CD4-positive, CD25-positive, alpha-beta regulatory T cell (primary cell): ENCODE results near the gene RASGEF1C. TPM values are rescaled to one million over a fixed set of nuclear protein-coding genes. Genes with fewer than 3 reads are reported as not detected.

ENCODE experiments used
- ATAC-seq, 2 donors: fragments of 150-1000 bp; cut with Tn5 transposase; one replicate each; pipeline ENCODE4 v1.10.0; 2021; ENCODE audit warnings: low read depth in 2 of 2, moderate number of reproducible peaks in 2 of 2, moderate library complexity in 1 of 2
- DNase-seq, 3 donors: peaks; one replicate each; pipeline versions ENCODE4 v3.0.0 to v3.0.0-alpha.2; 2012 to 2022; ENCODE audit warnings: mixed read lengths in 1 of 3
- H3K27ac ChIP-seq: one replicate; pipeline ENCODE4 v1.7.0; 2013; ENCODE audit warnings: mild to moderate bottlenecking, low read length; ENCODE audit not compliant: insufficient read depth, poor library complexity, severe bottlenecking
- H3K27me3 ChIP-seq: one replicate; pipeline ENCODE4 v1.7.0; 2013; ENCODE audit warnings: low read length; ENCODE audit not compliant: control insufficient read depth, insufficient read depth
- H3K36me3 ChIP-seq: one replicate; pipeline ENCODE4 v1.7.0; 2013; ENCODE audit warnings: mild to moderate bottlenecking, low read length, moderate library complexity; ENCODE audit not compliant: control insufficient read depth, insufficient read depth
- H3K4me1 ChIP-seq: 2 replicates; pipeline ENCODE4 v1.7.0; 2013; ENCODE audit warnings: mild to moderate bottlenecking, low read length; ENCODE audit not compliant: insufficient read depth, control insufficient read depth, poor library complexity, severe bottlenecking
- H3K4me3 ChIP-seq: one replicate; pipeline ENCODE4 v1.7.0; 2013; ENCODE audit warnings: low read depth, mild to moderate bottlenecking, low read length, moderate library complexity
- H3K9me3 ChIP-seq, 2 experiments: 1 replicate in 1 of 2; 2 replicates in 1 of 2; pipeline ENCODE4 v1.7.0; 2013; ENCODE audit warnings: low read length in 2 of 2, mild to moderate bottlenecking in 1 of 2, moderate library complexity in 1 of 2; ENCODE audit not compliant: control insufficient read depth in 2 of 2
- H3K27ac Mint-ChIP-seq, 3 donors: one replicate each; pipeline ENCODE4 v1.8.0; 2020 to 2022; ENCODE audit warnings: mild to moderate bottlenecking in 3 of 3, mixed read lengths in 3 of 3, moderate library complexity in 2 of 3
- H3K27me3 Mint-ChIP-seq: one replicate; pipeline ENCODE4 v1.8.0; 2022; ENCODE audit warnings: mild to moderate bottlenecking, mixed read lengths
- H3K36me3 Mint-ChIP-seq: one replicate; pipeline ENCODE4 v1.8.0; 2020; ENCODE audit warnings: mixed read lengths
- H3K4me1 Mint-ChIP-seq, 4 donors: one replicate each; pipeline ENCODE4 v1.8.0; 2020 to 2022; ENCODE audit warnings: mixed read lengths in 4 of 4, mild to moderate bottlenecking in 1 of 4
- H3K4me3 Mint-ChIP-seq, 4 donors: one replicate each; pipeline ENCODE4 v1.8.0; 2020 to 2022; ENCODE audit warnings: mild to moderate bottlenecking in 4 of 4, mixed read lengths in 4 of 4, moderate library complexity in 3 of 4
- H3K9me3 Mint-ChIP-seq, 7 donors: one replicate each; pipeline ENCODE4 v1.8.0; 2020 to 2022; ENCODE audit warnings: mixed read lengths in 7 of 7, mild to moderate bottlenecking in 3 of 7, moderate library complexity in 2 of 7
- polyA plus RNA-seq, 4 donors: library from polyadenylated mRNA; unstranded; fragments of 300-500 nt; fragmentation: Illumina TruSeq; gene quantifications; one replicate each; pipeline ENCODE4 v1.2.3, GENCODE V29; 2021
- total RNA-seq: library from RNA; stranded (reverse); gene quantifications from one replicate; pipeline ENCODE4 v1.2.3, GENCODE V29; 2022

Gene RASGEF1C
- total and polyA plus RNA-seq, 5 donors from 2014 or later: not detected

- Mint-ChIP-seq H3K4me1 (peaks cover 0 to 16% (median 6%) of the 10 kb centered on the region in 4 donors), H3K9me3 (no peaks in the 10 kb centered on the region), H3K27me3 (peaks cover 30% of the 10 kb centered on the region), H3K4me3 (no peak overlapping the region), H3K36me3 (no peaks in the 10 kb centered on the region), H3K27ac (no peak overlapping the region)
- Histone ChIP-seq H3K36me3 (no peaks in the 10 kb centered on the region), H3K27me3 (peaks cover 2% of the 10 kb centered on the region), H3K27ac (no peak overlapping the region), H3K4me1 (no peaks in the 10 kb centered on the region), H3K9me3 (no peaks in the 10 kb centered on the region), H3K4me3 (no peak overlapping the region)
- no peak for DNase-seq
- ATAC-seq: no peak
Measured at GRCh38 chr5:180084638-180085561, 124.1 kb downstream of the RASGEF1C start.

GRCh38 chr5:180083529-180084060 is 125.4 kb downstream of the RASGEF1C start:
- H3K4me1 ChIP-seq: no peaks in the 10 kb centered on the region
- Mint-ChIP-seq H3K9me3 (no peaks in the 10 kb centered on the region), H3K36me3 (no peaks in the 10 kb centered on the region), H3K4me3 (no peak overlapping the region), H3K27ac (peak overlapping the region in 1 of 3 donors; percentile 69), H3K4me1 (peaks cover 0 to 20% (median 6%) of the 10 kb centered on the region in 4 donors), H3K27me3 (peaks cover 34% of the 10 kb centered on the region)
- H3K9me3 ChIP-seq: no peaks in the 10 kb centered on the region
- no peaks in the 10 kb centered on the region for H3K36me3 ChIP-seq
- no peak overlapping the region for H3K4me3 ChIP-seq
- H3K27ac ChIP-seq: no peak overlapping the region
- DNase-seq (no peak), ATAC-seq (no peak)
- H3K27me3 ChIP-seq: peaks cover 6% of the 10 kb centered on the region

GRCh38 chr5:180082633-180083420 is 126.2 kb downstream of the RASGEF1C start:
- Histone ChIP-seq H3K36me3 (no peaks in the 10 kb centered on the region), H3K27ac (no peak overlapping the region), H3K4me1 (no peaks in the 10 kb centered on the region), H3K27me3 (peaks cover 6% of the 10 kb centered on the region), H3K9me3 (no peaks in the 10 kb centered on the region), H3K4me3 (no peak overlapping the region)
- H3K27ac Mint-ChIP-seq: no peak overlapping the region
- peaks cover 38% of the 10 kb centered on the region for H3K27me3 Mint-ChIP-seq
- H3K4me1 Mint-ChIP-seq: peaks cover 0 to 20% (median 6%) of the 10 kb centered on the region in 4 donors
- no peaks in the 10 kb centered on the region for H3K36me3 Mint-ChIP-seq
- no peak for ATAC-seq
- no peak overlapping the region for H3K4me3 Mint-ChIP-seq
- H3K9me3 Mint-ChIP-seq: no peaks in the 10 kb centered on the region
- DNase-seq: no peak

- peaks cover 6% of the 10 kb centered on the region for H3K27me3 ChIP-seq
- H3K27ac ChIP-seq: no peak overlapping the region
- Mint-ChIP-seq H3K27ac (no peak overlapping the region), H3K4me3 (no peak overlapping the region), H3K4me1 (peaks cover 0 to 18% (median 6%) of the 10 kb centered on the region in 4 donors), H3K9me3 (no peaks in the 10 kb centered on the region), H3K36me3 (no peaks in the 10 kb centered on the region), H3K27me3 (peaks cover 38% of the 10 kb centered on the region)
- DNase-seq: no peak
- ATAC-seq: no peak
- no peaks in the 10 kb centered on the region for H3K36me3 ChIP-seq
- H3K4me1 ChIP-seq: no peaks in the 10 kb centered on the region
- no peaks in the 10 kb centered on the region for H3K9me3 ChIP-seq
- no peak overlapping the region for H3K4me3 ChIP-seq
Measured at GRCh38 chr5:180081481-180081880, 127.5 kb downstream of the RASGEF1C start.

- Mint-ChIP-seq H3K9me3 (no peaks in the 10 kb centered on the region), H3K36me3 (no peaks in the 10 kb centered on the region), H3K27me3 (peaks cover 41% of the 10 kb centered on the region), H3K4me1 (peaks cover 0 to 12% (median 3%) of the 10 kb centered on the region in 4 donors), H3K27ac (no peak overlapping the region), H3K4me3 (peak overlapping the region in 2 of 4 donors; percentile 78 to 81)
- DNase-seq (peak in 2 of 3 donors; percentile 15 to 26), ATAC-seq (no peak)
- peaks cover 6% of the 10 kb centered on the region for H3K27me3 ChIP-seq
- no peaks in the 10 kb centered on the region for H3K36me3 ChIP-seq
- H3K27ac ChIP-seq: no peak overlapping the region
- no peak overlapping the region for H3K4me3 ChIP-seq
- no peaks in the 10 kb centered on the region for H3K4me1 ChIP-seq
- no peaks in the 10 kb centered on the region for H3K9me3 ChIP-seq
Measured at GRCh38 chr5:180080486-180081280, 128.3 kb downstream of the RASGEF1C start.

GRCh38 chr5:180079702-180080466 is 129.1 kb downstream of the RASGEF1C start:
- Mint-ChIP-seq H3K4me1 (peaks cover 0 to 11% (median 2%) of the 10 kb centered on the region in 4 donors), H3K36me3 (no peaks in the 10 kb centered on the region), H3K27ac (no peak overlapping the region), H3K4me3 (peak overlapping the region in 2 of 4 donors; percentile 78 to 81), H3K9me3 (no peaks in the 10 kb centered on the region), H3K27me3 (peaks cover 43% of the 10 kb centered on the region)
- H3K9me3 ChIP-seq: no peaks in the 10 kb centered on the region
- H3K4me3 ChIP-seq: no peak overlapping the region
- H3K36me3 ChIP-seq: no peaks in the 10 kb centered on the region
- ATAC-seq (no peak), DNase-seq (no peak)
- no peaks in the 10 kb centered on the region for H3K4me1 ChIP-seq
- no peak overlapping the region for H3K27ac ChIP-seq
- peaks cover 6% of the 10 kb centered on the region for H3K27me3 ChIP-seq
